GM12878 (cell line): ENCODE results near the gene ASXL2.

ENCODE experiments used
- CBX3 ChIP-seq: fragments of 200-600 bp; sonication (generic); IDR thresholded peaks from 2 replicates; pipeline ENCODE4 v1.6.1; 2016; ENCODE audit warnings: low read depth, borderline replicate concordance
- EGR1 ChIP-seq, 2 experiments: IDR thresholded peaks; 1 replicate in 1 of 2; 2 replicates in 1 of 2; pipeline ENCODE4 v1.6.1; 2011 to 2012; ENCODE audit warnings: low read depth in 2 of 2, low read length in 2 of 2, borderline replicate concordance in 1 of 2, mild to moderate bottlenecking in 1 of 2, moderate library complexity in 1 of 2
- POLR2A ChIP-seq: IDR thresholded peaks from 2 replicates; pipeline ENCODE4 v1.6.1; 2011; ENCODE audit warnings: low read depth, mild to moderate bottlenecking, low read length
- TF ChIP-seq, protein P1 (sequence below): IDR thresholded peaks from 2 replicates; pipeline ENCODE4 v1.6.1; 2012; ENCODE audit warnings: low read depth, low read length, improper control_type of control experiment

DNA sequence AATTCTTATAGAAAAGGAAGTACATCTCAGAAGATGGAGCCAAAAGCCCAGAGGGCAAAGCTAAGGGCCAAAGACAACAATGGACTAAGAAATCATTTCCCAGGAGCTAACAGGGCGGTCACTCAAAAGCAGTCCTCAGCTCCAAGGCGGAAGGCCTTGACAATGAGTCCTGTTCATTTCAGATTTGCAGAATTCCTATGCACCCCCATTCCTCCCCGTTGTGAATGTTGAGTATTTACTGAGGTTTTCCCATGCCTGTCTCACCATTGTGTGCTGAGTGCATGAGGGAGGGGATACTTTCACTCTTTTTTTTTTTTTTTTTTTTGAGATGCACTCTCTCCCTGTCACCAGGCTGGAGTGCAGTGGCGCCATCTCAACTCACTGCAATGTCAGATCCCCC lies 186.1 kb downstream of the ASXL2 start:
- TF ChIP-seq, protein P1, sequence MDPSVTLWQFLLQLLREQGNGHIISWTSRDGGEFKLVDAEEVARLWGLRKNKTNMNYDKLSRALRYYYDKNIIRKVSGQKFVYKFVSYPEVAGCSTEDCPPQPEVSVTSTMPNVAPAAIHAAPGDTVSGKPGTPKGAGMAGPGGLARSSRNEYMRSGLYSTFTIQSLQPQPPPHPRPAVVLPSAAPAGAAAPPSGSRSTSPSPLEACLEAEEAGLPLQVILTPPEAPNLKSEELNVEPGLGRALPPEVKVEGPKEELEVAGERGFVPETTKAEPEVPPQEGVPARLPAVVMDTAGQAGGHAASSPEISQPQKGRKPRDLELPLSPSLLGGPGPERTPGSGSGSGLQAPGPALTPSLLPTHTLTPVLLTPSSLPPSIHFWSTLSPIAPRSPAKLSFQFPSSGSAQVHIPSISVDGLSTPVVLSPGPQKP = no peak
- TF ChIP-seq EGR1 (IDR thresholded peaks at IDR 0.05; ENCODE audit: borderline replicate concordance in 1 of 2, low read depth in 2 of 2, low read length in 2 of 2) = no peak
- TF ChIP-seq POLR2A = no peak
- TF ChIP-seq CBX3 = no peak
